Coronary artery (tissue), 2 donors: ENCODE data around the gene DDX46.
A peak's percentile ranks its signal among the peaks of the same experiment; 100 is the strongest.

ENCODE experiments used
- DNase-seq: peaks from one replicate; pipeline ENCODE4 v3.0.0-alpha.2; 2017; ENCODE audit warnings: low spot score
- H3K27ac ChIP-seq, 2 donors: fragments of 200-600 bp; sonication (generic); one replicate each; pipeline ENCODE4 v1.5.1; 2016 to 2019
- H3K4me3 ChIP-seq: fragments of 200-600 bp; sonication (generic); 2 replicates; pipeline ENCODE4 v1.5.1; 2016; ENCODE audit warnings: mild to moderate bottlenecking, moderate library complexity
- TF ChIP-seq, protein P1 (sequence below): fragments of 200-600 bp; sonication (generic); IDR thresholded peaks from one replicate; pipeline ENCODE4 v1.5.1; 2019; ENCODE audit warnings: antibody characterized with exemption

The DDX46 gene

DNA sequence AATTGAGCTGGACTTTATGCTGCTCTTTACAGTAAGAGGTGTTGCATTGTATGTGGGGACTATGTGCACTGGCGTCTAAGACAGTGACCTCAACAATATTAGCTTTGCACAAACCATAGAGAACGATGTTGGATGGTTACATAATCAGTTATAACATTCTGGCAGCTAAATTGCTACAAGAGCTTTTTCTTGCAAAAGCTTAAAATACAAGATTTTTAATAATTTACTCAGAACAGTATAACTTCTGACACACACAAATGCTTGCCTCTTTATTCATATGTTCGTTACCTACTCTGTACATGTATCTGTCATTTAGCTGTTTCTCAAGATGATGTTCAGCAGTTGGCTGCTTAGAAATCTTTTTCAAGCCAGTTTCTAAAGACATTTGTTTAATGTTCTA lies 98.8 kb downstream of the DDX46 start:
- no peak for DNase-seq
- Histone ChIP-seq H3K4me3 (no peak overlapping the region), H3K27ac (no peak overlapping the region)
- TF ChIP-seq, protein P1, sequence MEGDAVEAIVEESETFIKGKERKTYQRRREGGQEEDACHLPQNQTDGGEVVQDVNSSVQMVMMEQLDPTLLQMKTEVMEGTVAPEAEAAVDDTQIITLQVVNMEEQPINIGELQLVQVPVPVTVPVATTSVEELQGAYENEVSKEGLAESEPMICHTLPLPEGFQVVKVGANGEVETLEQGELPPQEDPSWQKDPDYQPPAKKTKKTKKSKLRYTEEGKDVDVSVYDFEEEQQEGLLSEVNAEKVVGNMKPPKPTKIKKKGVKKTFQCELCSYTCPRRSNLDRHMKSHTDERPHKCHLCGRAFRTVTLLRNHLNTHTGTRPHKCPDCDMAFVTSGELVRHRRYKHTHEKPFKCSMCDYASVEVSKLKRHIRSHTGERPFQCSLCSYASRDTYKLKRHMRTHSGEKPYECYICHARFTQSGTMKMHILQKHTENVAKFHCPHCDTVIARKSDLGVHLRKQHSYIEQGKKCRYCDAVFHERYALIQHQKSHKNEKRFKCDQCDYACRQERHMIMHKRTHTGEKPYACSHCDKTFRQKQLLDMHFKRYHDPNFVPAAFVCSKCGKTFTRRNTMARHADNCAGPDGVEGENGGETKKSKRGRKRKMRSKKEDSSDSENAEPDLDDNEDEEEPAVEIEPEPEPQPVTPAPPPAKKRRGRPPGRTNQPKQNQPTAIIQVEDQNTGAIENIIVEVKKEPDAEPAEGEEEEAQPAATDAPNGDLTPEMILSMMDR = no peak

DNA sequence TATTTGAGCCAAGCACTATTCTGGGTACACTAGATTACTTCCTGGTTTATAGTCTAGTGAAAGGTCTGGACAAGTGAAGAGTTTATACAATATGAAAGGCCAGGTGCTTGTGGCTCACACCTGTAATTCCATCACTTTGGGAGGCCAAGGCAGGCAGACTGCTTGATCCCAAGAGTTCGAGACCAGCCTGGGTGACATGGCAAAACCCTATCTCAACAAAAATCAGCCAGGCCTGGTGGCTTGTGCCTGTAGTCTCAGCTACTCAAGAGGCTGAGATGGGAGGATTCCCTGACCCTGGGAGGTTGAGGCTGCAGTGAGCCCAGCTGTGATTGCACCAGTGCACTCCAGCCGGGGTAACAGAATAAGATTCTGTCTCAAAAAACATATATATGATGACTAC lies 106.1 kb downstream of the DDX46 start:
- no peak overlapping the region for H3K27ac ChIP-seq
- TF ChIP-seq, protein P1 = no peak
- no peak overlapping the region for H3K4me3 ChIP-seq
- no peak for DNase-seq

DNA sequence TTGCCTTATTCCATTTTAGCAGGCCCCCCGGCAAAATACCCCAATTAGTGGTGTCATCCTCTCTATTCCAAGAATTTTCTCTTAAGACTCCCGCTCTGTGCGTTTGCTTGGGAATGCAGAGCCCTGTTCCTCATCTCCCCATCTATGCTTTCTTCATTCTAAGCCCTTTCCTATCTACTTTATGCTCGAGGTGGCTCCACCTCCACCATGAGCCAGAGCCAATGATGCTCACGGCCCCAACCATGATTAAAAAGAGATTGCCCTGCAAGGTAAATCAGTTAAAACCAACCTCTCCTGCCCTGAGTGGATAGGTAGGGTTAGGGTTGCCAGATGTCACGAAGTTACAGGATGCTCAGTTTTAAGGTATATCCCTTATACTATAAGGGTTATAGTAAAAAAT lies 114.9 kb downstream of the DDX46 start:
- H3K4me3 ChIP-seq = peak overlapping the region; percentile 90
- no peak for DNase-seq
- H3K27ac ChIP-seq = peak overlapping the region; percentile 97
- TF ChIP-seq, protein P1 = no peak

DNA sequence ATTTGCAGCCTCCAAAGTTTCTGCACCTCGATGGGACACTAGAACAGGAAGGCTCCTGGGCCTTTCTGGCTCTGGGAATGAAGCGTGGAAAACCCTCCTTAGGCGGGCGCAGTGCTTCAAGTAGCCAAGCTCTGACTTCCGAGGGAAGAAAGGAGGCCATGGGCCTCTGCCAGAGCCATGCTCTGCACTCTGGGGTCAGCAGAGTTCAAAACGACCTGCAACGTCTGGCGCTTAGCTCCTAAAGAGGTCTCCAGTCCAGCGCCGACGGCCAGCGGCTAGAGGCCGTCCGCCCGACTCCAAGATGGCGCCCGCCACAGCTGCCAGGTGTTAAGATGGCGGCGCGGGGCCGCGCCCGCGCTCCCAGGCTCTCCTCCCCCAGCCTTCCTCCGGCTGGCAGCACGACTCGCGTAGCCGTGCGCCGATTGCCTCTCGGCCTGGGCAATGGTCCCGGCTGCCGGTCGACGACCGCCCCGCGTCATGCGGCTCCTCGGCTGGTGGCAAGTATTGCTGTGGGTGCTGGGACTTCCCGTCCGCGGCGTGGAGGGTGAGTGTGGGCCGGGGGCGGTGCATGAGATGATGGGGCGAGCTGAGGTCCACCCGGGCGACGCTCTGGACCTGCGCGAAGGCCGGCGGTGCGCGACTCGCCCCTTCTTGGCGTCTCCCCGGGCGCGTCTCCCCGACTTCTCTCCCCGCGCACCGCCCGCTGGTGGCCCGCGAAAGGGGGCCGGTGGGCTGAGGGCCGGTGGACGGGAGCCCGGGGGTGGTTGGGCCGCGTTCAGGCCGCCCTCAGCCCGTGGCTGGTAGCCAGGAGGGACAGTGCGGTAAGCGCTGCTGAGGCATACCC lies 115.6 kb downstream of the DDX46 start, which contains the start of gene TXNDC15:
TXNDC15 (plus strand) TSS at position 385 of the 844 bp plus-strand sequence; CDS start at position 442, 57 bp downstream.
- TF ChIP-seq, protein P1 = no peak
- DNase-seq = peak; percentile 89
- peak within 1 kb of the TSS; percentile 90 for H3K4me3 ChIP-seq

DNA sequence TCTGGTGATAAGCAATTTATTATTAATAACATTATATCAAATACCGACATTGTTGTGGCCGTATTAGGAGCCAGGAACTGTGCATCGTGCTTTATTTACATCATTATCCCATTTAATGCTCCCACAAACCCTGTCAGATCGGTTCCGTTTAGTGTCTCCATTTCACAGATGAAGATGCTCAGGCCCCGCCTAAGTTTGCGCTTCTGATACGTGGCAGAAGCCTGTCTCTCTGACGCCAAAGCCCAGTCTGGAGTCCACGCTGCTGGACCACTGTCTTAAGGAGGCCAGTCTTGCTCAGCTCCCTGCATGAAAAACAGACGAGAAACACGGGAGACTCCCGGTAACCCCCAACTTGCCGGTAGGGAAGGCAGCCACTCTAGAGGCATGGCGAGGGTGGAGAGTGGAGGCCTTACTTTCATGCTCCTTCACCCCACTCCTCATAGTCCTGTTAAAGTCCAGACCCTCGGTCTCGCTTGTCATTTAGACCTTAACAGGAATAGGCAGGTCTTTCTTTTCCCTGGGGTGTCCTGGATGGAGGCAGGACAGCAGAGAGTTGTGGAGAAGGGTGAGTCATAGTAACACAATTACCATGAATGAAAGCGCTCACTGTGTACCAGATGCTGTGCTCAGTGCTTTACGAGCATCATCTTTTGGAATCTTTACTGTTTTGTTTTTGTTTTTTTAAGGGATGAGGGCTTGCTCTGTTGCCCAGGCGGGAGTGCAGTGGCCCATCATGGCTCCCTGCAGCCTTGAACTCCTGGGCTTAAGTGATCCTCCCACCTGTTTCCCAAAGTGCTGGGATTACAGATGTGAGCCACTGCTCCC lies 116.5 kb downstream of the DDX46 start:
- H3K27ac ChIP-seq = peak overlapping the region; percentile 97
- H3K4me3 ChIP-seq = peak overlapping the region; percentile 90
- TF ChIP-seq, protein P1 = no peak
- DNase-seq = peak; percentile 80

More for the DNA sequence above, 115.6 kb downstream of the DDX46 start, which contains the start of gene TXNDC15:
- peak within 1 kb of the TSS; percentile 97 for H3K27ac ChIP-seq

DNA sequence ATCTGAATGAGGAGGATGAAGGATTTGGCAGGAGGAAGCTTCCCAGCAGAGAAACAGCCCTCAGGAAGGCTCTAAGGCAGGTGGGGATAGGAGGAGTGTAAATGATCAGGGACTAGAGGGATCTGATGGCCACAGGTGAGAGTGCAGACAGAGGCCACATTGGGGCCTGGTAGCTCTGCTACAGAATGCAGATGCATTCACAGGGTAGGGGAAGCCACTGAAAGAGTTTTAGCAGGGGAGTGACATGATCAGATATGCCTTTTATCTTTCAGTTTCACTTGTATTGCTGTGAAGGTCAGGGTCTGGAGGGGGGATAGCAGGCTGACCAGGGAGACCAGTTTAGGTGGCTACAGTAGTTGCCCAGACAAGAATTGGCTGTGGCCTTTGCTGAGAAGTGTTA lies 118.6 kb downstream of the DDX46 start:
- DNase-seq = no peak
- Histone ChIP-seq H3K4me3 (no peak overlapping the region), H3K27ac (no peak overlapping the region)
- TF ChIP-seq, protein P1 = no peak
